Esophagus squamous epithelium (tissue), 4 donors: ENCODE data around the gene P2RY14.

Source experiments
- CTCF ChIP-seq, 6 experiments: fragments of 450-650 bp in 4 of 6; fragments of 200-600 bp in 2 of 6; sonication (generic) in 2 of 6; IDR thresholded peaks; one replicate each; pipeline ENCODE4 v1.5.1; 2016 to 2019; ENCODE audit warnings: antibody characterized with exemption in 6 of 6, mild to moderate bottlenecking in 4 of 6, moderate library complexity in 4 of 6
- POLR2A ChIP-seq, 4 donors: fragments of 450-650 bp; IDR thresholded peaks; one replicate each; pipeline ENCODE4 v1.6.1; 2017; ENCODE audit warnings: antibody characterized with exemption in 4 of 4, mild to moderate bottlenecking in 4 of 4, moderate library complexity in 3 of 4

GRCh38 chr3:151293127-151293526 lies 14.8 kb upstream of the P2RY14 start:
- TF ChIP-seq POLR2A (IDR thresholded peaks at IDR 0.05) (no peak), CTCF (IDR thresholded peaks at IDR 0.05) (no peak)
